Measurements from ENCODE around the gene TAF10.
A peak's percentile ranks its signal among the peaks of the same experiment; 100 is the strongest.

TAF10 gene

DNA sequence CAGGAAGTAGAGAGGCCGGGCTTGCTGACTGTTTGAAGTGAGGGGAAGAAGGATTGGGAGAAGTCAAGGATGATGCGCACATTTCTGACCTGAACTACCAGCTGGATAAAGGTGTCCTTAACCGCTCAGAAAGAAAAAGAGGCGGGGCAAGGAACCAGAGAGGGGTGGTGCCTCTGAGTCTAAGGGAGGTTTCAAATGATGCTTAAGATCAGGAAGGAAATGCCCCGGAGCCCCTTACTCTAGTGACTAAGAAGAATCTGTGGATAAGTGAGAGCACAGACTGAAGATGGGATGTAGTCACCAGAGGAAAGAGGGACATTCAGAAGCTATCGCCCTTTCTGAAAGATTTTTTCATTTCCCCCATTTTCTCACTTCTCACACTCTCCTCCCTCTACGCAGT lies 30.9 kb upstream of the TAF10 start:
- TF ChIP-seq, protein P1, sequence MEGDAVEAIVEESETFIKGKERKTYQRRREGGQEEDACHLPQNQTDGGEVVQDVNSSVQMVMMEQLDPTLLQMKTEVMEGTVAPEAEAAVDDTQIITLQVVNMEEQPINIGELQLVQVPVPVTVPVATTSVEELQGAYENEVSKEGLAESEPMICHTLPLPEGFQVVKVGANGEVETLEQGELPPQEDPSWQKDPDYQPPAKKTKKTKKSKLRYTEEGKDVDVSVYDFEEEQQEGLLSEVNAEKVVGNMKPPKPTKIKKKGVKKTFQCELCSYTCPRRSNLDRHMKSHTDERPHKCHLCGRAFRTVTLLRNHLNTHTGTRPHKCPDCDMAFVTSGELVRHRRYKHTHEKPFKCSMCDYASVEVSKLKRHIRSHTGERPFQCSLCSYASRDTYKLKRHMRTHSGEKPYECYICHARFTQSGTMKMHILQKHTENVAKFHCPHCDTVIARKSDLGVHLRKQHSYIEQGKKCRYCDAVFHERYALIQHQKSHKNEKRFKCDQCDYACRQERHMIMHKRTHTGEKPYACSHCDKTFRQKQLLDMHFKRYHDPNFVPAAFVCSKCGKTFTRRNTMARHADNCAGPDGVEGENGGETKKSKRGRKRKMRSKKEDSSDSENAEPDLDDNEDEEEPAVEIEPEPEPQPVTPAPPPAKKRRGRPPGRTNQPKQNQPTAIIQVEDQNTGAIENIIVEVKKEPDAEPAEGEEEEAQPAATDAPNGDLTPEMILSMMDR (IDR thresholded peaks at IDR 0.05; ENCODE audit: low read depth, low read length): no peak
- no peak for DNase-seq (ENCODE audit: low read depth in 2 of 2)

DNA sequence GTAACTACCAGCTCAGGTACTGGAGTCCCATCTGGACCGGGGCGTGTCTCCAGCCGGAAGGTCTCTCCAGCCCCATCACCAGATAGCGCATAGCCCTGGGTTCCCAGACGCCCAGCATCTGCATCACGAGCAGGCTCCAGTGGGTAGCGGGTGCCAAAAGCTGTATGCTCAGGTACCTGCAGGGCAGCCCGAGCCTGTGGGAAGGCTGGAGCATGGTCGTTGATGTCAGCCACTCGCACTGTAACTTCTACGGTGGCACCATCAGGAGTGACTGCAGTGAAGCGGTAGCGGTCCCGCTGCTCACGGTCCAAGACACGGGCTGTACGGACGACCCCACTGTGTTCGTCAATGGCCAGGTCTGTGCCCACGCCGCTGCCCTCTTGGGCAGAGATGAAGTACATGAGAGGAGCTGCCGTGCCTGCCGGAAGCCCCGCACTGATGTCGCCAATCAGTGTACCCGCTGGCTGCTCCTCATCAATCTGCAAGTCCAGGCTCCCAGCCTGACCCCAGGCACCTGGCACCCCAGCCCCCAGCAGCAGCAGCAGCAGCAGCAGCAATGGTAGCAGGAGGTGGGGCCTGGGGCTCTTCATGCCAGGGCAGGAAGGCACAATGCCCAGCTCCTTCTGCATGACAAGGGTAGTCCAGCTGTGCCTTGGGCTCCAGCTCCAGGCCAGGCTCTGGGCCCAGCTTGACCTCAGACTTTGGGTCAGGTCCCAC lies 29.1 kb upstream of the TAF10 start:
- TF ChIP-seq, protein P1 (IDR thresholded peaks at IDR 0.05; ENCODE audit: low read depth, low read length): no peak

More for the DNA sequence above, 30.9 kb upstream of the TAF10 start:
- no peak overlapping the region for H3K4me3 ChIP-seq (replicated peaks in 1 of 2; ENCODE audit: low read depth in 2 of 2, low read length in 2 of 2)

DNA sequence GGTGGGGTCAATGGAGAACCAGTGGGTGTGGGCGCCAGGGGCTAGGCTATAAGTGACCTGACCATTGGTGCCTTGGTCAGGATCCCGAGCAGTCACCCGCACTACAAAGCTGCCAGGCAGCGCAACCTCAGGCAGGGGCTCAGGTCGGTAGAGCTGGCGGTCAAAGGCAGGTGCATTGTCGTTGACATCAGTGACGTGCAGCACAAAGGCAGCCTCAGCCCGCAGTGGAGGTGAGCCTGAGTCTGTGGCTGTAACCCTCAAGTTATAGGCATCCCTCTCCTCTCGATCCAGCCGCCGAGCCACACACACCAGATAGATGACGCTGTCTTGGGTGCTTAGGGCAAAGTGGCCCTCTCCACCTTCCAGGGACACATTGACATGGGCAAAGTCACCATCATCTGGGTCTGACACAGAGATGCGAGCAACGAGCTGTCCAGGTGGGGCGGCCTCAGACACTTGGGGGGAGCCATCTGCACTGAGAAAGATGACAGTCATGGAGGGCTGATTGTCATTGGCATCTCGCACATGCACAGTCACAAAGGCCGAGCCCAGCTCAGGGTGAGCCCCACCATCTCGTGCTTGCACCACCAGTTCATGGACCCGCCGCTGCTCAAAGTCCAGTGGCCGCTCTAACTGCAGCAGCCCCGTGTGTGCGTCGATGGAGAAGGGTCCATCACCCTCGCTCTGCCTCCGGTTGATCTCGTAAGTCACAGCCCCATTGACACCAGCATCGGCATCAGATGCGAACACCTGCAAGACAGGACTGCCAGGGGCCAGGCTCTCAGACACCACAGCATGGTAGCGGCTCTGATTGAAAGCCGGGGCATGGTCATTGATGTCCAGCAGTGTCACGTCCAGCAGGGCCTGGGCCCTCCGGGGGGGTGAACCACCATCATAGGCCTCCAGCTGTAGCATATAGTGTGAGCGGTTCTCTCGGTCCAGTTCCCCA lies 28.3 kb upstream of the TAF10 start:
- TF ChIP-seq, protein P1 (IDR thresholded peaks at IDR 0.05; ENCODE audit: low read depth, low read length): no peak
- DNase-seq (ENCODE audit: low read depth in 2 of 2): no peak
- H3K4me3 ChIP-seq (replicated peaks in 1 of 2; ENCODE audit: low read depth in 2 of 2, low read length in 2 of 2): no peak overlapping the region

More for the DNA sequence above, 29.1 kb upstream of the TAF10 start:
- H3K4me3 ChIP-seq (replicated peaks in 1 of 2; ENCODE audit: low read depth in 2 of 2, low read length in 2 of 2): no peak overlapping the region
- no peak for DNase-seq (ENCODE audit: low read depth in 2 of 2)

DNA sequence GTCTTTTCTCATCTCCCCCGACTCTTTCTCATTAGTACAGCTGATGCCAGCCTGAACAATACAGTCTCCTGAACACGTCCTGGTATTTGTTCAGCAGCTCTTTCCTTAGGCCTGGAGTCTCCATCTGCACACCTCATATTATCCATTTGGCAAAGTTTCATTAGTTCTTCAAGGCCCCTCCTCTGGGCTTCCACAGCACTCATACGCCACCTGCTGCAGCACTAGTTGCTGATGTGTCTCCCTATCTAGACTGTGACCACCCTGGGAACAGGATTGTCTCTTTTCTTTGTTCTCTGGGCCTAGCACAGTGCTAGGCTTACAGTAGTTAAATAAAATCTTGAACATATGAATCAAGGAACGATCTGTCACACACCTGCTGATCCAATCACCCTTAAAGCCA lies 26.4 kb upstream of the TAF10 start:
- H3K4me3 ChIP-seq (replicated peaks in 1 of 2; ENCODE audit: low read depth in 2 of 2, low read length in 2 of 2): no peak overlapping the region
- TF ChIP-seq, protein P1 (IDR thresholded peaks at IDR 0.05; ENCODE audit: low read depth, low read length): no peak
- DNase-seq (ENCODE audit: low read depth in 2 of 2): no peak

DNA sequence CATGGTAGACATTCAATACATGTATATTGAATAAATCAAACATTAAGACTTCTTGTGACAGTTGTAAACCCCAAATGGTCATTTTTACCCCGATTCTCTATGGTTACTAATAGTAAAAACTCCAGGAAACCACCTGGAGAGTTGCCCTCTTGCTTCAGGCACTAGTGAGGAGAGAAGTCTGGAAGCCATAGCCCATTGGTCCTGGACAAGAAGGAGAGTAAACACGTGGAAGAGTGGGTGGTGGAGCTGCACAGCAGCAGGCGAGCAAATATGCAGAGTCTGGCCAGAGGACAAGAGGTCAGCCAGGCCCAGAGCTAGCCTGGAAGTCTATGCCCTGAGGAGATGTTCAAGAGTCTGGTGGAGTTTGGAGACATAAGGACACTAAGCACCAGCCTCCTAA lies 25.9 kb upstream of the TAF10 start:
- H3K4me3 ChIP-seq (replicated peaks in 1 of 2; ENCODE audit: low read depth in 2 of 2, low read length in 2 of 2): no peak overlapping the region
- TF ChIP-seq, protein P1 (IDR thresholded peaks at IDR 0.05; ENCODE audit: low read depth, low read length): no peak
- peak; percentile 34 to 77 for DNase-seq (ENCODE audit: low read depth in 2 of 2)

DNA sequence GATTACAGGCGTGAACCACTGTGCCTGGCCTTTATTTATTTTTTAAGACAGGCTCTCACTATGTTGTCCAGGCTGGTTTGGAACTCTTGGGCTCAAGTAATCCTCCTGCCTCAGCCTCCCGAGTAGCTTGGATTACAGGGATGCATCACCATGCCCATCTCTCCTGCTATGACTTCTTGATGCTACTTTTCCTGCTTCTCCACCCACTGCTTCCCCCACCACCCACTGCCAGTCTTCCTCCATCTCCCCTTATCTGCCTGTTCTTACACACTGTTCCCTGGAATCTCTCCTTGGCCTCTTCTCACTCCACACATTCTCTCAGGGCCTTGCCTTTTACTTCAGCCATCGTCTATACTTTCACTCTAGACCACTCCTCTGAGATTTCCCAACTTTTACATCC lies 24.5 kb upstream of the TAF10 start:
- no peak overlapping the region for H3K4me3 ChIP-seq (replicated peaks in 1 of 2; ENCODE audit: low read depth in 2 of 2, low read length in 2 of 2)
- no peak for DNase-seq (ENCODE audit: low read depth in 2 of 2)
- TF ChIP-seq, protein P1 (IDR thresholded peaks at IDR 0.05; ENCODE audit: low read depth, low read length): no peak

Data from cardiac fibroblast (primary cell).